GM12878 (cell line): Measurements from ENCODE around the gene ANKRD17. TPM values are rescaled to one million over a fixed set of nuclear protein-coding genes. Genes with fewer than 3 reads are reported as not detected.

Experiments
- ATAC-seq: fragments of 200-7000 bp; cut with Tn5 transposase; 3 replicates; pipeline ENCODE4 v1.9.1; 2020; ENCODE audit warnings: mild to moderate bottlenecking, moderate library complexity
- BruUV-seq: library from RNA; stranded (reverse); fragments of 400-500 nt; replicated peaks from 2 replicates; lab custom pipeline; 2021; lab: Mats Ljungman, UMichigan
- CTCF ChIA-PET: fragments of 300-600 bp; sonication (Branson Sonifier 250); formaldehyde crosslinking; extraction: SDS; loops from one replicate; lab custom pipeline; 2021; ENCODE audit warnings: inconsistent platforms; lab: Yijun Ruan, JAX
- POLR2A ChIA-PET: fragments of 350-600 bp; formaldehyde crosslinking; extraction: SDS; loops from one replicate; lab custom pipeline; 2021; ENCODE audit warnings: inconsistent platforms; lab: Charles Lee
- RAD21 ChIA-PET: fragments of 300-600 bp; sonication (Branson Sonifier 250); formaldehyde crosslinking; loops from one replicate; lab custom pipeline; 2023; ENCODE audit warnings: antibody characterized with exemption; ENCODE audit not compliant: unreplicated experiment; lab: Charles Lee
- SMC1A ChIA-PET: fragments of 300-600 bp; sonication (Branson Sonifier 250); formaldehyde crosslinking; loops from one replicate; lab custom pipeline; 2023; ENCODE audit not compliant: unreplicated experiment, uncharacterized antibody; lab: Charles Lee
- DNase-seq: peaks from one replicate; pipeline ENCODE4 v3.0.0-alpha.2; 2011; ENCODE audit warnings: low read depth, low spot score
- FAIRE-seq: peaks from 3 replicates; lab custom pipeline; 2011; peaks lifted over from hg19 to GRCh38; lab: Jason Lieb, UNC
- H2AFZ ChIP-seq: 2 replicates; pipeline ENCODE4 v1.6.0; 2011; ENCODE audit warnings: low read depth, low read length, control low read depth; ENCODE audit not compliant: control insufficient read depth
- H3K27ac ChIP-seq: 2 replicates; pipeline ENCODE4 v1.5.1; 2011; ENCODE audit warnings: control low read depth; ENCODE audit not compliant: control insufficient read depth, insufficient read depth
- H3K27me3 ChIP-seq, 2 experiments: replicated peaks in 1 of 2; 2 replicates each; pipeline versions ENCODE4 v1.6.0 to v1.6.1; 2011; ENCODE audit warnings: low read length in 1 of 2; ENCODE audit not compliant: control insufficient read depth in 2 of 2, insufficient read depth in 2 of 2
- H3K36me3 ChIP-seq, 2 experiments: 2 replicates each; pipeline ENCODE4 v1.5.1; 2011; ENCODE audit warnings: low read length in 1 of 2; ENCODE audit not compliant: control insufficient read depth in 2 of 2, insufficient read depth in 2 of 2
- H3K4me1 ChIP-seq: 2 replicates; pipeline ENCODE4 v1.6.1; 2011; ENCODE audit warnings: mild to moderate bottlenecking, low read length, moderate library complexity, mixed read lengths; ENCODE audit not compliant: control insufficient read depth, insufficient read depth
- H3K4me2 ChIP-seq: 2 replicates; pipeline ENCODE4 v1.6.0; 2011; ENCODE audit warnings: control low read depth; ENCODE audit not compliant: control insufficient read depth, insufficient read depth
- H3K4me3 ChIP-seq: fragments of 200-600 bp; sonication (generic); 2 replicates; pipeline ENCODE4 v1.5.1; 2016
- H3K79me2 ChIP-seq: 2 replicates; pipeline ENCODE4 v1.6.0; 2011; ENCODE audit warnings: low read length; ENCODE audit not compliant: control insufficient read depth, insufficient read depth
- H3K9ac ChIP-seq: 2 replicates; pipeline ENCODE4 v1.8.0; 2011; ENCODE audit warnings: low read length, control low read depth, mixed read lengths; ENCODE audit not compliant: control insufficient read depth, insufficient read depth
- H3K9me3 ChIP-seq: replicated peaks from 3 replicates; pipeline ENCODE4 v1.5.1; 2011; ENCODE audit warnings: mild to moderate bottlenecking, low read length; ENCODE audit not compliant: control insufficient read depth, insufficient read depth
- H4K20me1 ChIP-seq: 2 replicates; pipeline ENCODE4 v1.6.0; 2011; ENCODE audit not compliant: control insufficient read depth, insufficient read depth
- ESRRA ChIP-seq: IDR thresholded peaks from 2 replicates; pipeline ENCODE4 v1.6.1; 2012; ENCODE audit warnings: mild to moderate bottlenecking, low read length, improper control_type of control experiment
- EZH2 ChIP-seq: IDR thresholded peaks from 2 replicates; pipeline ENCODE4 v1.6.1; 2012; ENCODE audit warnings: low read depth, mild to moderate bottlenecking, control low read depth, inconsistent platforms, low read length, borderline replicate concordance; ENCODE audit not compliant: control insufficient read depth
- NR2C2 ChIP-seq: IDR thresholded peaks from 2 replicates; pipeline ENCODE4 v1.6.1; 2011; ENCODE audit warnings: borderline replicate concordance, low read depth; ENCODE audit not compliant: control insufficient read depth, insufficient read length
- TAF1 ChIP-seq: IDR thresholded peaks from 2 replicates; pipeline ENCODE4 v1.6.1; 2011; ENCODE audit warnings: mild to moderate bottlenecking, low read depth, low read length, borderline replicate concordance
- WGBS: methylation state at CpG from one replicate; pipeline ENCODE4 v1.1.6; 2016; ENCODE audit warnings: low lambda C conversion rate; ENCODE audit not compliant: insufficient replicate concordance, insufficient coverage; ENCODE audit errors: missing lambda C conversion rate; 5-methylcytosine and 5-hydroxymethylcytosine counted together
- in situ Hi-C: fragments of 300-500 bp; cut with MboI; formaldehyde crosslinking; loops from 9 replicates; pipeline ENCODE4 v1.14.3; 2018; ENCODE audit warnings: mixed read lengths
- intact Hi-C: fragments of 100-400 bp; cut with micrococcal nuclease; formaldehyde crosslinking; loops from one replicate; pipeline ENCODE4 v1.14.2; 2022; ENCODE audit not compliant: unreplicated experiment
- polyA plus RNA-seq, 11 experiments: library from polyadenylated mRNA; depleted of rRNA in 4 of 11; unstranded in 6 of 11; stranded (reverse) in 5 of 11; fragments of >200 nt; fragmentation: Nextera tagmentation in 4 of 11; fragmentation: Illumina TruSeq in 1 of 11; extraction: Ambion mirVana in 4 of 11; extraction: Trizol in 1 of 11; gene quantifications; 1 replicate in 1 of 11; 2 replicates in 10 of 11; pipeline versions ENCODE4 v1.2.1 to v1.2.3, GENCODE V29; 2011 to 2016; ENCODE audit warnings: inconsistent platforms in 2 of 11, missing spikeins in 2 of 11, low read depth in 1 of 11
- total RNA-seq, 4 experiments: library from RNA; depleted of rRNA in 3 of 4; stranded (reverse); fragments of >200 nt in 3 of 4; fragmentation: Illumina TruSeq in 1 of 4; extraction: Trizol in 1 of 4; gene quantifications; 2 replicates each; pipeline versions ENCODE4 v1.2.1 to v1.2.3, GENCODE V29; 2013 to 2021
- TF ChIP-seq, protein P1 (sequence below): fragments of 450-650 bp; IDR thresholded peaks from 2 replicates; pipeline ENCODE4 v1.6.1; 2014; ENCODE audit warnings: mild to moderate bottlenecking

Gene ANKRD17
- total and polyA plus RNA-seq, 10 of the 15 experiments (the other 5 are each of a cell fraction or from before 2014, with no cell fraction given), result 11.7 to 46.5 (median 32.6) TPM

DNA sequence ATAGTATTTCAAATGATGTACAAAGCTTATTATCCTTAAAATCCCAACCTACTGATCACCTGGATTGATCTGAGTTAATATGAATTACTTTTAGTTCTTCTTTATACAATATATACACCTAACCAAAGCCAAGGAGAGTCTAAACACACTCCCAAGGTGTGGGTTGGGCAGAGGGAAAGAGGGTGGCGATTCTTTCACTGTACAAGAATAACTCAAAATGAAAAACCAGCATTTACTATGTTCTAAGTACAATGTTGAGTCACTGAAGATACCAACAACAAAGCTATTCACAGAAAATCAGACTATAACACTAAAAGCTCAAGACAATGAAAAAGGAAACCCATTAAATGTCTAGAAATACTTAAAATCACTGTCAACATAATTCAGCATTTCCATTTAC is 46.6 kb downstream of the ANKRD17 start:
- H3K4me1 ChIP-seq, result no peaks in the 10 kb centered on the region
- H3K79me2 ChIP-seq, result peaks cover 52% of the 10 kb centered on the region
- ChIA-PET RAD21 (interaction anchor here (1.5 kb wide), 1 partner anchor 41 kb away, joined by 4 read pairs; no protein-coding TSS in a partner anchor), SMC1A (interaction anchor here (1.0 to 2.3 kb wide), 5 partner anchors 12 to 91 kb away, joined by 3 to 9 read pairs (median 5); no protein-coding TSS in a partner anchor), CTCF (interaction anchor here (1.3 to 3.2 kb wide), 4 partner anchors 11 to 84 kb away, joined by 3 to 11 read pairs (median 6); no protein-coding TSS in a partner anchor), POLR2A (interaction anchor here (0.7 to 1.8 kb wide), 2 partner anchors 14 to 62 kb away, joined by 4 read pairs; no protein-coding TSS in a partner anchor)
- 0% methylated on average over 1 of the region's 1 CpG for WGBS
- H3K4me2 ChIP-seq, result no peak overlapping the region
- intact Hi-C loops, result no loop called here
- H3K4me3 ChIP-seq, result no peak overlapping the region
- no peak for DNase-seq
- no peak overlapping the region for H3K9ac ChIP-seq
- TF ChIP-seq ESRRA, result no peak
- no peak for TF ChIP-seq NR2C2
- TF ChIP-seq EZH2, result no peak
- TF ChIP-seq, protein P1, sequence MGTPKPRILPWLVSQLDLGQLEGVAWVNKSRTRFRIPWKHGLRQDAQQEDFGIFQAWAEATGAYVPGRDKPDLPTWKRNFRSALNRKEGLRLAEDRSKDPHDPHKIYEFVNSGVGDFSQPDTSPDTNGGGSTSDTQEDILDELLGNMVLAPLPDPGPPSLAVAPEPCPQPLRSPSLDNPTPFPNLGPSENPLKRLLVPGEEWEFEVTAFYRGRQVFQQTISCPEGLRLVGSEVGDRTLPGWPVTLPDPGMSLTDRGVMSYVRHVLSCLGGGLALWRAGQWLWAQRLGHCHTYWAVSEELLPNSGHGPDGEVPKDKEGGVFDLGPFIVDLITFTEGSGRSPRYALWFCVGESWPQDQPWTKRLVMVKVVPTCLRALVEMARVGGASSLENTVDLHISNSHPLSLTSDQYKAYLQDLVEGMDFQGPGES, result no peak
- no peak for TF ChIP-seq TAF1
- in situ Hi-C loops, result no loop called here
- H3K9me3 ChIP-seq, result no peaks in the 10 kb centered on the region; the same call in none of the 3 replicates
- H4K20me1 ChIP-seq, result no peaks in the 10 kb centered on the region
- H3K27me3 ChIP-seq, result no peaks in the 10 kb centered on the region
- peaks cover 0 to 5% of the 10 kb centered on the region in 2 experiments; a peak in 2 of 4 replicates for H3K36me3 ChIP-seq
- BruUV-seq, result no TSS peak
- ATAC-seq, result peak; percentile 52
- no peak overlapping the region for H3K27ac ChIP-seq
- no peak for FAIRE-seq
- no peak overlapping the region for H2AFZ ChIP-seq
